GM18867 (cell line): ENCODE data around the gene CCZ1.
A peak's percentile ranks its signal among the peaks of the same experiment; 100 is the strongest.
"Not testable (repeated sequence)": the region's sequence is repeated elsewhere in the genome, so short reads cannot be mapped to it uniquely, and the experiment has no call there.

Experiments used
- ATAC-seq: cut with Tn5 transposase; IDR thresholded peaks from one replicate; pipeline ENCODE4 v1.9.1; 2021; ENCODE audit warnings: mild to moderate bottlenecking, moderate library complexity; ENCODE audit not compliant: unreplicated experiment

The CCZ1 gene

GRCh38 chr7:5898480-5899224 lies at the start of gene CCZ1:
TSS of gene CCZ1 (plus strand) at chr7:5898733. CDS start at chr7:5898800, 67 bp downstream.
- peak; percentile 91 for ATAC-seq

GRCh38 chr7:5850944-5851343 lies 47.6 kb upstream of the CCZ1 start:
- no peak for ATAC-seq

GRCh38 chr7:5854738-5855137 lies 43.8 kb upstream of the CCZ1 start:
- ATAC-seq: no peak

- ATAC-seq: not testable (repeated sequence)
Observed at GRCh38 chr7:5857041-5857575, 41.4 kb upstream of the CCZ1 start.

- not testable (repeated sequence) for ATAC-seq
Observed at GRCh38 chr7:5858494-5858893, 40.0 kb upstream of the CCZ1 start.

- not testable (repeated sequence) for ATAC-seq
Observed at GRCh38 chr7:5861281-5861680, 37.3 kb upstream of the CCZ1 start.

GRCh38 chr7:5862753-5863366 lies 35.7 kb upstream of the CCZ1 start:
- not testable (repeated sequence) for ATAC-seq

GRCh38 chr7:5865279-5865931 lies 33.1 kb upstream of the CCZ1 start:
- ATAC-seq: not testable (repeated sequence)

- ATAC-seq: no peak
Observed at GRCh38 chr7:5867060-5867459, 31.5 kb upstream of the CCZ1 start.

GRCh38 chr7:5868928-5869341 lies 29.6 kb upstream of the CCZ1 start:
- ATAC-seq: not testable (repeated sequence)

- ATAC-seq: no peak
Observed at GRCh38 chr7:5869691-5870090, 28.8 kb upstream of the CCZ1 start.

GRCh38 chr7:5870311-5870710 lies 28.2 kb upstream of the CCZ1 start:
- ATAC-seq: no peak

GRCh38 chr7:5872326-5872725 lies 26.2 kb upstream of the CCZ1 start:
- no peak for ATAC-seq

- not testable (repeated sequence) for ATAC-seq
Observed at GRCh38 chr7:5879591-5879990, 18.9 kb upstream of the CCZ1 start.

GRCh38 chr7:5880106-5880505 lies 18.4 kb upstream of the CCZ1 start:
- not testable (repeated sequence) for ATAC-seq

- not testable (repeated sequence) for ATAC-seq
Observed at GRCh38 chr7:5884431-5884830, 14.1 kb upstream of the CCZ1 start.

- ATAC-seq: not testable (repeated sequence)
Observed at GRCh38 chr7:5888021-5888420, 10.5 kb upstream of the CCZ1 start.

GRCh38 chr7:5890244-5890643 lies 8.3 kb upstream of the CCZ1 start:
- ATAC-seq: not testable (repeated sequence)

GRCh38 chr7:5892498-5892897 lies 6.0 kb upstream of the CCZ1 start:
- no peak for ATAC-seq

- not testable (repeated sequence) for ATAC-seq
Observed at GRCh38 chr7:5897369-5897919, 1.1 kb upstream of the CCZ1 start.

GRCh38 chr7:5903002-5903401 lies 4.5 kb downstream of the CCZ1 start:
- not testable (repeated sequence) for ATAC-seq
